ENCODE results near the gene EIF2B4.

Gene EIF2B4

GRCh38 chr2:27412419-27413152, 42.4 kb upstream of the EIF2B4 start:
- Histone ChIP-seq H3K4me3 (ENCODE audit: low read depth, low read length) (no peak overlapping the region), H3K27ac (ENCODE audit: extremely low read depth, low read depth, low read length) (no peak overlapping the region), H3K9me3 (ENCODE audit: control insufficient read depth, insufficient read depth, low read depth, low read length) (no peaks in the 10 kb centered on the region), H3K36me3 (ENCODE audit: control insufficient read depth in 2 of 2, insufficient read depth in 1 of 2, low read length in 2 of 2) (peaks cover 0 to 2% of the 10 kb centered on the region in 2 experiments; a peak in 2 of 3 replicates), H3K4me1 (ENCODE audit: control insufficient read depth, insufficient read depth, low read length) (peaks cover 5% of the 10 kb centered on the region; the same call in 1 of the 2 replicates)
- ChIA-PET CTCF (no interaction called here), POLR2A (no interaction called here)
- TF ChIP-seq ZSCAN4 (tag by site-specific recombination; IDR thresholded peaks at IDR 0.05) (no peak), MYNN (tag by site-specific recombination; IDR thresholded peaks at IDR 0.05; ENCODE audit: borderline replicate concordance) (no peak), ZNF274 (IDR thresholded peaks at IDR 0.05; ENCODE audit: low read length) (no peak), ZNF274 (tag by site-specific recombination; IDR thresholded peaks at IDR 0.05; ENCODE audit: borderline replicate concordance) (no peak), ZNF146 (tag by site-specific recombination; IDR thresholded peaks at IDR 0.05) (no peak), RBAK (tag by site-specific recombination; IDR thresholded peaks at IDR 0.05) (no peak), ZNF560 (tag by site-specific recombination; IDR thresholded peaks at IDR 0.05; ENCODE audit: borderline replicate concordance) (no peak), ZNF704 (tag by site-specific recombination; IDR thresholded peaks at IDR 0.05) (no peak), SP2 (tag by site-specific recombination; IDR thresholded peaks at IDR 0.05) (no peak), GLI4 (tag by site-specific recombination; IDR thresholded peaks at IDR 0.05) (no peak), MEIS1 (CRISPR knock-in tag; IDR thresholded peaks at IDR 0.05; ENCODE audit: borderline replicate concordance) (no peak)

- H3K9me3 ChIP-seq (ENCODE audit: control insufficient read depth, insufficient read depth, low read depth, low read length) = no peaks in the 10 kb centered on the region
- peak within 1 kb of the TSS; percentile 96 for H3K27ac ChIP-seq (ENCODE audit: extremely low read depth, low read depth, low read length)
- ChIA-PET POLR2A (interaction anchor here (0.6 to 3.4 kb wide), 16 partner anchors 11 to 517 kb away, joined by 3 to 56 read pairs (median 5); partner anchors contain the start of genes CCDC121, EIF2B4, GPN1 and GTF3C2), CTCF (interaction anchor here (0.6 to 4.2 kb wide), 9 partner anchors 12 to 987 kb away, joined by 3 to 17 read pairs (median 3); partner anchors contain the start of gene NRBP1)
- H3K36me3 ChIP-seq (ENCODE audit: control insufficient read depth in 2 of 2, insufficient read depth in 1 of 2, low read length in 2 of 2) = peaks cover 17 to 21% of the 10 kb centered on the region in 2 experiments; a peak in 2 of 3 replicates
- H3K4me1 ChIP-seq (ENCODE audit: control insufficient read depth, insufficient read depth, low read length) = peaks cover 9% of the 10 kb centered on the region; the same call in 1 of the 2 replicates
- peak within 1 kb of the TSS; percentile 98 for H3K4me3 ChIP-seq (ENCODE audit: low read depth, low read length)
- TF ChIP-seq ZNF146 (tag by site-specific recombination; IDR thresholded peaks at IDR 0.05) (no peak), TCF7L2 (IDR thresholded peaks at IDR 0.05; ENCODE audit: borderline replicate concordance, low read depth, low read length) (no peak), ZFP3 (tag by site-specific recombination; IDR thresholded peaks at IDR 0.05; ENCODE audit: low read depth) (no peak), PRDM4 (tag by site-specific recombination; IDR thresholded peaks at IDR 0.05) (0 out of 2 replicates have a peak, but pooled peaks have one; percentile 14), KLF10 (tag by site-specific recombination; IDR thresholded peaks at IDR 0.05) (peak; percentile 69), ZNF561 (tag by site-specific recombination; IDR thresholded peaks at IDR 0.05; ENCODE audit: borderline replicate concordance) (peak; percentile 53; the same call in 1 of the 2 replicates), ZNF112 (tag by site-specific recombination; IDR thresholded peaks at IDR 0.05) (no peak), ZNF426 (tag by site-specific recombination; IDR thresholded peaks at IDR 0.05) (no peak), ZNF791 (tag by site-specific recombination; IDR thresholded peaks at IDR 0.05) (no peak), ZNF175 (tag by site-specific recombination; IDR thresholded peaks at IDR 0.05) (no peak), ZNF398 (tag by site-specific recombination; IDR thresholded peaks at IDR 0.05) (no peak; the same call in 1 of the 2 replicates), ZNF214 (tag by site-specific recombination; IDR thresholded peaks at IDR 0.05; ENCODE audit: borderline replicate concordance) (no peak), ZNF132 (tag by site-specific recombination; IDR thresholded peaks at IDR 0.05; ENCODE audit: borderline replicate concordance) (no peak), ZNF830 (tag by site-specific recombination; IDR thresholded peaks at IDR 0.05; ENCODE audit: low read depth) (no peak), ZNF621 (tag by site-specific recombination; IDR thresholded peaks at IDR 0.05) (no peak), ZNF792 (tag by site-specific recombination; IDR thresholded peaks at IDR 0.05) (no peak)
Observed at GRCh38 chr2:27409321-27410073, 39.4 kb upstream of the EIF2B4 start, which contains the start of gene PPM1G. Gene PPM1G, minus strand, starts transcription at chr2:27409591. Its CDS starts 169 bp downstream, at chr2:27409422.

All from HEK293 (cell line).